Nucleus accumbens (tissue), 56 donors: ENCODE results near the gene UPF1.

Source experiments
- DNase-seq, 56 donors: peaks; one replicate each; lab custom pipeline; 2025; lab: John Stamatoyannopoulos, UW

UPF1 gene

GRCh38 chr19:18867751-18868150, 36.0 kb downstream of the UPF1 start:
- peak in 2 of 56 donors; percentile 36 to 41 for DNase-seq

- DNase-seq, result no peak
These were observed 36.7 kb downstream of the UPF1 start for GRCh38 chr19:18868380-18869022.

- DNase-seq, result no peak
These were observed 37.4 kb downstream of the UPF1 start for GRCh38 chr19:18869023-18869618.

GRCh38 chr19:18869781-18870530, 38.2 kb downstream of the UPF1 start:
- DNase-seq, result no peak

DNA sequence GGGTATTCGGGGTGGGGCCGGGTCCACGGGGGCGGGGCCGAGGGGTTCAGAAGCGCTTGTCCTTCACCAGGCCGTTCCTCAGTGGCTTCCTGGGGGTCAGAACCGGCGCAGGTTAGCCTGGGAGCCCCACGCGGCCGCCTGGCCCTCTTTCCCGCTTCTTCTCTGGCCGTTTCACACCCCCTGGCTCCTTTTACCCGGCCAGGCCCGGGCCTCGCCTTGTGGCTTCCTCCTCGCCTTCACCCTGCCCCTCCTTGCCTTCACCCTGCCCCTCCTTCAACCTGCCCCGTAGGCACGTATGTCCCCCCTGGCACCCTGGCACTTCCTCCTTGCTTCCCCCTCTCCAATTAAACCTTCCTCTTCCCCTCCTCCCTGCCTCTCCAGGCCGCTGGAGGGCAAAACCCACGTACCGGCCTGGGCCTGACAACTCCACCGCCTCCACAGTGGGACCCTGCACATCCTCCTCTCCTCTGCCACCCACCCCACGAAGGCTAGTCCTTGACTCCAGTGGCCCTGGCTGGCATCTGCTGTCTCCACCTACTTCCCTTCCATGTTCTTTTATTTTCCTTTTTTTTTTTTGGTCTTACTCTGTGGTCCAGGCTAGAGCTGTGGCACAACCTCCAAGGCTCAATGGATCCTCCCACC, 38.9 kb downstream of the UPF1 start:
- no peak for DNase-seq

- no peak for DNase-seq
These were observed 39.8 kb downstream of the UPF1 start for GRCh38 chr19:18871543-18871942.

GRCh38 chr19:18875726-18876125, 44.0 kb downstream of the UPF1 start:
- DNase-seq, result no peak

- no peak for DNase-seq
These were observed 45.1 kb downstream of the UPF1 start for GRCh38 chr19:18876865-18877264.

DNA sequence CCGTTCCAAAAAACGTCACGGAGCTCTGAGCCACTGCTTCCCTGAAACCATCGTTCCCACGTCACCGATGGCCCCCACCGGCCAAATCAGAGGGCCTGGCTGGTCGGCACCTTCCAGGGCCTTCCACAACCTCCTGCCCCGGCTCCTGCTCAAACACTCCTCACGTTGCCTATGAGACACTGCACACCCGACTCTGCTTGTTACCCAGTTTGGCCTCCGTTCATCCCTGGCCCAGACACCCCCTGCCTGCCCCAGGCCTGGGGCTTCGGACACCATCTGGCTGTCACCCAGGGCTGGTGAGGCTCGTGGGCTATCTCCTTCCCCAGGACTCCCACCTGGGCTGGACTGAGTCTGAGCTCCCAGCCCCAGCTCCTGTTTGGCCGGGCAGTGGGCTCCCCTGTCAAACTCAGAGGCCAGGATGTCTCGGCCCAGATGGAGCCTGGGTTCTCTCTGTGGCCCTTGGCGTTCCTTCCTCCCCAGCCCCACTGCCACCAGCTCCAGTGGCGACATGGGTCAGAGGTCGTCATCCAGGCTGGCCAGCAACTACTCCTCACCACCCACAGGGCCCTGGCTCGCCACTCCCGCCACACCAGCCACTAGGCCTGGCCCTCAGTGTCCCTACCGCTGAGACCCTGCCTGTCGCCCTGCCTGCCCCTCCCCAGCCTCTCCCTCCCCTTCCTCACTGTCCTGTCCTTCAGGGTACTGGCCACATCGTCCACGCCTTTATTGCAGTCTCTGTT, 46.5 kb downstream of the UPF1 start:
- DNase-seq, result no peak

DNA sequence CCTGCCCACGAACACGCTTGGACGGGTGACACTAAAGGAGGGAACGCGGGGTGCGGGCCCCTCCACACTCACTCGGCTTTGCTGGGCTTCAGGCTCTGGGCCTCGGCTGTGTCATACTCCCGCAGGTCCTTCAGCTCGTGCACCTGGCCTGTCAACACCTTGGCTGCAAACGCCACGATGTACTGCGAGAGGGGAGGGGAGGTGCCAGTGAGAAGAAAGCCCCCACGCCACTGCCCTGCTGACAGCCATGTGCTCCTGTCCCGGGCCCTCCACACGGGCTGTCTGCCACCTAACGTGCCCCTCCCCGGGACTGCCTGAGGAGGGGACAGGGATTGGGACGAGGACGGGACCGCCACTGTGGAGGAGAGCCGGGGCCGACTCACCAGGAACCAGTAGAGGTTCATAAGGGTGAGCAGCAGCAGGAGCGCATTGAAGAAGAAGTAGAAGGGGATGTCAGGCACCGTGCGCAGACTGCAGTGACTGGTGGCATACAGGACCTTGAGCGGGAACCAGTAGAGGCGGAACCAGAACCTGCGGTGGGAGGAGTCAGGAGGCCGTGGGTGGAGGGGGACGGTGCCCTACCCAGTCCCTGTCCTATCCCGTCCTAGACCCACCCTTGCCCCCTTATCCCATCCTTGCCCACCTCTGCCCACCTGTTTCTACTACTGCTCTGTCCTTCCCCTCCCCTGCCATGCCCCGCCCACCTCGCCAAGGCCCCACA, 47.3 kb downstream of the UPF1 start:
- DNase-seq, result no peak

DNA sequence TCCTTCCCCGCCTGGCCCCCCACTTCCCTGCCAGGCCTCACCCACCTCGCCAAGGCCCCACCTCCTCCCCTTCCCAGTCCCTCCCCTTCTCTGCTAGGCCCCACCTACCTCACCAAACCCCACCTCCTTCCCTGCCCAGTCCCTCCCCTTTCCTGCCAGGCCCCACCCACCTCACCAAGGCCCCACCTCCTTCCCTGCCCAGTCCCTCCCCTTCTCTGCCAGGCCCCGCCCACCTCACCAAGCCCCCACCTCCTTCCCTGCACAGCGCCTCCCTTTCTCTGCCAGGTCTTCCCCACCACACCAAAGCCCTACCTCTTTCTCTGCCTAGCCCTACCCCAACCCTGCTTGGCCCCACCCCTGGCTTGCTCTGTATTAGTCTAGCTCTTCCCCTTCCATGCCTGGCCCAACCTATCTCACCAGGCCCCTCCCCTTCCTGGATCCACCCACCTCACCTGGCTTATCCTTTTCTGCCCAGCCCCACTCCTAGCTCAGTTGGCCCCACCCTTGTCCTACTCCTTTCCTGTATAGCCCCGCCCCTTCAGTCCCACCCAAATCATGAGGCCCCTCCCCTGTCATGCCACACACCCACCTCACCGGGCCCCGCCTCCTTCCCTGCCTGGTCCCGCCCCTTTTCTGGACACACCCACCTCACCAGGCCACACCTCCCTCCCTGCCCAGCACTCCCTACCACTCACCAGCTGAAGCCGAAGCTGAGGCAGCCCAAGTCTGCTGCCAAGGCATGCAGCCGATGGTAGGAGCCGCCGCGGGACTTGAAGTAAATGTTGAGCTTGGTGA, 48.0 kb downstream of the UPF1 start:
- peak in 3 of 56 donors; percentile 23 to 64 (median 34) for DNase-seq

GRCh38 chr19:18881491-18881890, 49.7 kb downstream of the UPF1 start:
- DNase-seq, result no peak

GRCh38 chr19:18883526-18884304, 52.0 kb downstream of the UPF1 start:
- no peak for DNase-seq

DNA sequence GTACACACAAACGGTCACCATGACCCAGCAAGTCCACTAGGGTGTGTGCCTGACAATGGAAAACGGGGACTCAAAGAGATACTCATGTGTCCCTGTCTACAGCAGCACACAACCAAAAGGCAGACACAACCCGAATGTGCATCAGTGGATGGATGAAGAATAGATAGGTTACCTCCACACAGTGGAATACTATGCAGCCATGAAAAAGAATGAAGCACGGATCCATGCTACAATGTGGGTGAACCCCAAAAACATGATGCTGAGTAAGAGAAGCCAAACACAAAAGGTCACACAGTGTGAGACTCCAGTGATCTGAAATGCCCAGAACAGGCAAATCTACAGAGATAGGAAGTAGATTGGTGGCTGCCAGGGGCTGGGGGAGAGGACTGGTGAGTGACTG, 55.2 kb downstream of the UPF1 start:
- no peak for DNase-seq

- DNase-seq, result no peak
These were observed 58.4 kb downstream of the UPF1 start for GRCh38 chr19:18889949-18890745.

DNA sequence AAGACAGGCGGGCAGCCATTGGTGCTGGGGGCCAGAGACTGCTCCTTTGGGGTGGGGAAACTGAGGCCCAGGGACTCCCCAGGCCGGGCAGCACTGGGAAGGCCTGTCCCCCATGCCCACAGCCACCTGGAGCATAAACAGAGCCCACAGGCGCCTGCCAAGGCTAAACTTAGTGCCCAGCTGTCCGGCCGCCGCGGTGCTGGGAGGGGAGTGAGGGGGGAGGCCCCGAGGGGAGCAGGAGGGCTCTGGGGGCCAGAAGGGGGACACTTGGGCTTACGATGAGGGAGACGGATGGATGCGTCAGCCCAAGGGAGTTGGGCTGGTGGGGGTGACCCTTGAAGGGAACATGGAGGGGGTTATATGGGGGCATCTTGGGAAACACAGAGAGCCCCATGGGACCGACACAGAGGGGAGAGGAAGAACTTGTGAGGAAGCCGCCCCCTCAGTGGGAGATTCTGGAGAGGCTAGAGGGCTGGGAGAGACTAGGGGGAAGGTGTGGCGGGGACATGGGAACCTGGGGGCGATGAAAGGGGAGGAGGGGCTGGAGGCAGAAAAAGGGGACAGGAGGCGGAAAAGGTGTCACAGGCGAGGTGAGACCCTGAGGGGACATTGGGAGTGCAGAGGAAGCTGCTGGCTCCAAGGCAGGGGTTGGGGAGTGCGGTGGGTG, 62.0 kb downstream of the UPF1 start:
- peak in 6 of 56 donors; percentile 20 to 67 (median 39) for DNase-seq
